GM12878 (cell line): ENCODE measurements around the gene TAF6. TPM values are rescaled to one million over a fixed set of nuclear protein-coding genes. Genes with fewer than 3 reads are reported as not detected.

Experiments
- ATAC-seq: fragments of 200-7000 bp; cut with Tn5 transposase; 3 replicates; pipeline ENCODE4 v1.9.1; 2020; ENCODE audit warnings: mild to moderate bottlenecking, moderate library complexity
- BruUV-seq: library from RNA; stranded (reverse); fragments of 400-500 nt; replicated peaks from 2 replicates; lab custom pipeline; 2021; lab: Mats Ljungman, UMichigan
- CTCF ChIA-PET: fragments of 300-600 bp; sonication (Branson Sonifier 250); formaldehyde crosslinking; extraction: SDS; loops from one replicate; lab custom pipeline; 2021; ENCODE audit warnings: inconsistent platforms; lab: Yijun Ruan, JAX
- POLR2A ChIA-PET: fragments of 350-600 bp; formaldehyde crosslinking; extraction: SDS; loops from one replicate; lab custom pipeline; 2021; ENCODE audit warnings: inconsistent platforms; lab: Charles Lee
- RAD21 ChIA-PET: fragments of 300-600 bp; sonication (Branson Sonifier 250); formaldehyde crosslinking; loops from one replicate; lab custom pipeline; 2023; ENCODE audit warnings: antibody characterized with exemption; ENCODE audit not compliant: unreplicated experiment; lab: Charles Lee
- SMC1A ChIA-PET: fragments of 300-600 bp; sonication (Branson Sonifier 250); formaldehyde crosslinking; loops from one replicate; lab custom pipeline; 2023; ENCODE audit not compliant: unreplicated experiment, uncharacterized antibody; lab: Charles Lee
- DNase-seq: peaks from one replicate; pipeline ENCODE4 v3.0.0-alpha.2; 2011; ENCODE audit warnings: low read depth, low spot score
- FAIRE-seq: peaks from 3 replicates; lab custom pipeline; 2011; peaks lifted over from hg19 to GRCh38; lab: Jason Lieb, UNC
- H2AFZ ChIP-seq: 2 replicates; pipeline ENCODE4 v1.6.0; 2011; ENCODE audit warnings: low read depth, low read length, control low read depth; ENCODE audit not compliant: control insufficient read depth
- H3K27ac ChIP-seq: 2 replicates; pipeline ENCODE4 v1.5.1; 2011; ENCODE audit warnings: control low read depth; ENCODE audit not compliant: control insufficient read depth, insufficient read depth
- H3K27me3 ChIP-seq, 2 experiments: replicated peaks in 1 of 2; 2 replicates each; pipeline versions ENCODE4 v1.6.0 to v1.6.1; 2011; ENCODE audit warnings: low read length in 1 of 2; ENCODE audit not compliant: control insufficient read depth in 2 of 2, insufficient read depth in 2 of 2
- H3K36me3 ChIP-seq, 2 experiments: 2 replicates each; pipeline ENCODE4 v1.5.1; 2011; ENCODE audit warnings: low read length in 1 of 2; ENCODE audit not compliant: control insufficient read depth in 2 of 2, insufficient read depth in 2 of 2
- H3K4me1 ChIP-seq: 2 replicates; pipeline ENCODE4 v1.6.1; 2011; ENCODE audit warnings: mild to moderate bottlenecking, low read length, moderate library complexity, mixed read lengths; ENCODE audit not compliant: control insufficient read depth, insufficient read depth
- H3K4me2 ChIP-seq: 2 replicates; pipeline ENCODE4 v1.6.0; 2011; ENCODE audit warnings: control low read depth; ENCODE audit not compliant: control insufficient read depth, insufficient read depth
- H3K4me3 ChIP-seq: fragments of 200-600 bp; sonication (generic); 2 replicates; pipeline ENCODE4 v1.5.1; 2016
- H3K79me2 ChIP-seq: 2 replicates; pipeline ENCODE4 v1.6.0; 2011; ENCODE audit warnings: low read length; ENCODE audit not compliant: control insufficient read depth, insufficient read depth
- H3K9ac ChIP-seq: 2 replicates; pipeline ENCODE4 v1.8.0; 2011; ENCODE audit warnings: low read length, control low read depth, mixed read lengths; ENCODE audit not compliant: control insufficient read depth, insufficient read depth
- H3K9me3 ChIP-seq: replicated peaks from 3 replicates; pipeline ENCODE4 v1.5.1; 2011; ENCODE audit warnings: mild to moderate bottlenecking, low read length; ENCODE audit not compliant: control insufficient read depth, insufficient read depth
- H4K20me1 ChIP-seq: 2 replicates; pipeline ENCODE4 v1.6.0; 2011; ENCODE audit not compliant: control insufficient read depth, insufficient read depth
- KLF5 ChIP-seq: fragments of 450-650 bp; IDR thresholded peaks from 2 replicates; pipeline ENCODE4 v1.6.1; 2014; ENCODE audit warnings: mild to moderate bottlenecking; ENCODE audit not compliant: partially characterized antibody
- NFIC ChIP-seq: IDR thresholded peaks from 2 replicates; pipeline ENCODE4 v1.6.1; 2012; ENCODE audit warnings: low read depth, mild to moderate bottlenecking, inconsistent platforms, low read length, moderate library complexity
- TCF3 ChIP-seq: IDR thresholded peaks from 2 replicates; pipeline ENCODE4 v1.6.1; 2012; ENCODE audit warnings: low read depth, mild to moderate bottlenecking, low read length, borderline replicate concordance; ENCODE audit not compliant: insufficient read depth
- WGBS: methylation state at CpG from one replicate; pipeline ENCODE4 v1.1.6; 2016; ENCODE audit warnings: low lambda C conversion rate; ENCODE audit not compliant: insufficient replicate concordance, insufficient coverage; ENCODE audit errors: missing lambda C conversion rate; 5-methylcytosine and 5-hydroxymethylcytosine counted together
- in situ Hi-C: fragments of 300-500 bp; cut with MboI; formaldehyde crosslinking; loops from 9 replicates; pipeline ENCODE4 v1.14.3; 2018; ENCODE audit warnings: mixed read lengths
- intact Hi-C: fragments of 100-400 bp; cut with micrococcal nuclease; formaldehyde crosslinking; loops from one replicate; pipeline ENCODE4 v1.14.2; 2022; ENCODE audit not compliant: unreplicated experiment
- polyA plus RNA-seq, 11 experiments: library from polyadenylated mRNA; depleted of rRNA in 4 of 11; unstranded in 6 of 11; stranded (reverse) in 5 of 11; fragments of >200 nt; fragmentation: Nextera tagmentation in 4 of 11; fragmentation: Illumina TruSeq in 1 of 11; extraction: Ambion mirVana in 4 of 11; extraction: Trizol in 1 of 11; gene quantifications; 1 replicate in 1 of 11; 2 replicates in 10 of 11; pipeline versions ENCODE4 v1.2.1 to v1.2.3, GENCODE V29; 2011 to 2016; ENCODE audit warnings: inconsistent platforms in 2 of 11, missing spikeins in 2 of 11, low read depth in 1 of 11
- total RNA-seq, 4 experiments: library from RNA; depleted of rRNA in 3 of 4; stranded (reverse); fragments of >200 nt in 3 of 4; fragmentation: Illumina TruSeq in 1 of 4; extraction: Trizol in 1 of 4; gene quantifications; 2 replicates each; pipeline versions ENCODE4 v1.2.1 to v1.2.3, GENCODE V29; 2013 to 2021
- TF ChIP-seq, protein P1 (sequence below): IDR thresholded peaks from 2 replicates; pipeline ENCODE4 v1.6.1; 2011; ENCODE audit warnings: low read depth, low read length, improper control_type of control experiment, borderline replicate concordance

TAF6 gene
- total and polyA plus RNA-seq, 10 of the 15 experiments (the other 5 are each of a cell fraction or from before 2014, with no cell fraction given): 0.27 to 42.6 (median 17.0) TPM

DNA sequence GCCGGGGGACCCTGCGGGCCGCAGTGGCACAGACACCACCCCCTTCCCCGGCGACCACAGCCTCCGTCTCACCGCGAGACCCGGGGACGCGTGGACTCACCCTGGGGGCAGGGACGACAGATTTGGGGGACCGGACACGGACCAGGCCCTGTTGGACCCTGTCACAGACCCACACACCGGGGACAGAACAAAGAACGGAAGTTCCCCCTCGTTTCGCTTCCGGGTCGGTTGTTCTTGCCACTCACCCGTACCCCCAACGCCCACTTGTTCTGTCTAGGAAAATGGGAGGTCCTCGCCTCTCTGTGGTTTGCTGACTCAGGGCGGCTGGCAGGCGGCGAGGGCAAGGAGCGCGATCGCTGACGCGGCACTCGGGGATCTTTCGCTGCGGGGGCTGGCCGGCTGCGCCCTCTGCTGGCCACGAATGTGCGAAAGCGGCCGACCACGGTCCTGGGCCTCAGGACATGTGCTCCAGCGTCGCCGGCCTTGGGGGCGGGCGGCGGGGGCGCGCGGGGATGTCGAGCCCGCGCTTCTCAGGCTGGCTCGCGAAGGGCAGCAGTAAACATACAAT, 37.5 kb downstream of the TAF6 start, which contains the start of gene ZNF3 (continued):
- TF ChIP-seq KLF5: peak; percentile 12

DNA sequence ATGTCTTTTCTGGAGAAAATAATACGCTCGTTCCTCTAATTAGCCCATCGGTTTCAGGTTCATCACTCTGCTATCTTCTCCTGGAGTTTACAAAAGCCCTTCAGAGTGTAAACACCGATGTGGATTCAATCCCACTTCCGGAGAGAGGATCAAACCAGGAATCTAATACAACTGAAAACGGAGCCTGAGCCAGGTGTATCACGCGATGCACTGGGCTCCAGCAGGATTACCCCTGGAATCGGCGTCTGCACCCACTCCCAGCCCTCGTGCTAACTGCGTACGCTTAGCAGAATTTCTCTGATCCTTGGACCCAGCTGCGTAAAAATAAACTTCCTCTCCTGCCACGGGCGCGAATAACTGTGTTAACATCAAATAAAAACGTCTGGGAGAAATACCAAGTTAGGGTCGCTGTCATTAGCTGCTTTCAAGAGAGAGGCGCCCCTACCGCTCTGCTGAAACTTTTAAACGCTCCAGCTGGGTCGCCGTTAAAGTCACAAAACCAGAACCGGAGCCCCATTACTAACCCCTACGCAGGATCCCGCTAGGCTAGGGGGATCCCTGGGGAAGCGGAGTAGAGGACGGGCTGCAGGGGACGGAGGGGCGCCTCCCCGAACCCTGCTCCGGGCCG, 38.1 kb downstream of the TAF6 start:
- H3K27me3 ChIP-seq: no peaks in the 10 kb centered on the region
- H3K4me3 ChIP-seq: peak overlapping the region; percentile 88
- DNase-seq (no peak), FAIRE-seq (no peak), ATAC-seq (no peak; the same call in 2 of the 3 replicates)
- BruUV-seq: TSS peak; percentile 72
- peak overlapping the region; percentile 85 for H2AFZ ChIP-seq
- H3K4me1 ChIP-seq: peaks cover 4% of the 10 kb centered on the region
- no peak for TF ChIP-seq TCF3
- peak; percentile 24; the same call in 1 of the 2 replicates for TF ChIP-seq NFIC
- TF ChIP-seq, protein P1, sequence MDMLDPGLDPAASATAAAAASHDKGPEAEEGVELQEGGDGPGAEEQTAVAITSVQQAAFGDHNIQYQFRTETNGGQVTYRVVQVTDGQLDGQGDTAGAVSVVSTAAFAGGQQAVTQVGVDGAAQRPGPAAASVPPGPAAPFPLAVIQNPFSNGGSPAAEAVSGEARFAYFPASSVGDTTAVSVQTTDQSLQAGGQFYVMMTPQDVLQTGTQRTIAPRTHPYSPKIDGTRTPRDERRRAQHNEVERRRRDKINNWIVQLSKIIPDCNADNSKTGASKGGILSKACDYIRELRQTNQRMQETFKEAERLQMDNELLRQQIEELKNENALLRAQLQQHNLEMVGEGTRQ: no peak
- intact Hi-C loops: loop anchor here (1.0 to 10.0 kb wide), 3 partner anchors 64 to 166 kb away; partner anchors contain the start of genes TRIM4 and ZKSCAN1
- H3K9me3 ChIP-seq: no peaks in the 10 kb centered on the region; the same call in 2 of the 3 replicates
- in situ Hi-C loops: no loop called here
- ChIA-PET RAD21 (interaction anchor here (1.4 kb wide), 1 partner anchor 83 kb away, joined by 3 read pairs; no protein-coding TSS in a partner anchor), POLR2A (interaction anchor here (1.0 kb wide), 2 partner anchors 11 to 20 kb away, joined by 3 read pairs; partner anchors contain the start of genes AP4M1 and MCM7), CTCF (interaction anchor here (1.2 to 1.4 kb wide), 3 partner anchors 31 to 58 kb away, joined by 3 read pairs; no protein-coding TSS in a partner anchor), SMC1A (interaction anchor here (1.0 to 1.6 kb wide), 3 partner anchors 29 to 83 kb away, joined by 3 to 5 read pairs (median 3); no protein-coding TSS in a partner anchor)
- H4K20me1 ChIP-seq: no peaks in the 10 kb centered on the region
- peak overlapping the region; percentile 94 for H3K9ac ChIP-seq
- peaks cover 0 to 9% of the 10 kb centered on the region in 2 experiments for H3K36me3 ChIP-seq
- peak overlapping the region; percentile 84 for H3K4me2 ChIP-seq
- 6% methylated on average over 34 of the region's 34 CpGs for WGBS
- peaks cover 41% of the 10 kb centered on the region for H3K79me2 ChIP-seq
- H3K27ac ChIP-seq: peak overlapping the region; percentile 89
